GM18861 (cell line): ENCODE results near the gene NPY2R.

ENCODE experiments used
- ATAC-seq: cut with Tn5 transposase; IDR thresholded peaks from one replicate; pipeline ENCODE4 v1.9.1; 2021; ENCODE audit not compliant: unreplicated experiment

NPY2R gene

DNA sequence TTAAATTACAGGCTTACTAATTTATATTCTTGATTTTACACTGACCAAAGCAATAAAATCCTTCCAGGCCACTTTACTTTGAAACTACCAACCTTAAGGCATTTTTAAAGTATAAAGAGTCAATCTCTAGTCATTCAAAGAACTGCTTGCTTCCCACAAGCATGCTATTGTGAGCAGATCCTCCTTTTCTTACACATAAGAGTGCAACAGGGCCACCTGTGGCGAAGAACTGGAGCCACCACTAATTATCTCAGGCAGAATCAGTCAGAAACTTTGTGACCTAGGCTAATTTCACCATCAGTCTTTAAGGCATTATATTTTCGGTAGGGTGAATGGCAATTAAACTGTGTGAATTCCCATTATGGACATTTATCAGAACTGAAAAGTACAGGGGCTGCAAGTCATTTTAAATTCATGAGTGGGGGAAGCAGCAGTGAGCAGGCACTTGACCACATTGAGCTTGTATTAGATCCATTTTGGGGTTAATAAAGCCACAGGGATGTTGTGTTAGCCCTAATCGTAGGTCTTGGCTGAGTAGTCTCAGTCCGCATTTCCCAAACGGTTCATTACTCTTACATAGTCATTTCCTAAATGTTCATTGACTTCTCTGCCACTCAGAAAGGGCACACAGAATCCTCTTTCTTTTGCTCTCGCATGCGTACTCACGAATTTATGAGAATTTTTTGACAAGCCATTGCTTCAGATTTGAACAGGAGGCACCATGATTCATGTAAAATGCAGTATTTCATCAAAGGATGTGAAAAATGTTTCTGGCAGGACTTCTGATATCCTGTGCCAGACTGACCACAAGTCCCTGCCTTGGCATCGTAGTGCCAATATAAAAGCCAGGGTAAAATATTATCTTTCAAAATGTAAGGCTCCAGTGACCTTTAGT lies 39.8 kb downstream of the NPY2R start:
- ATAC-seq = no peak

DNA sequence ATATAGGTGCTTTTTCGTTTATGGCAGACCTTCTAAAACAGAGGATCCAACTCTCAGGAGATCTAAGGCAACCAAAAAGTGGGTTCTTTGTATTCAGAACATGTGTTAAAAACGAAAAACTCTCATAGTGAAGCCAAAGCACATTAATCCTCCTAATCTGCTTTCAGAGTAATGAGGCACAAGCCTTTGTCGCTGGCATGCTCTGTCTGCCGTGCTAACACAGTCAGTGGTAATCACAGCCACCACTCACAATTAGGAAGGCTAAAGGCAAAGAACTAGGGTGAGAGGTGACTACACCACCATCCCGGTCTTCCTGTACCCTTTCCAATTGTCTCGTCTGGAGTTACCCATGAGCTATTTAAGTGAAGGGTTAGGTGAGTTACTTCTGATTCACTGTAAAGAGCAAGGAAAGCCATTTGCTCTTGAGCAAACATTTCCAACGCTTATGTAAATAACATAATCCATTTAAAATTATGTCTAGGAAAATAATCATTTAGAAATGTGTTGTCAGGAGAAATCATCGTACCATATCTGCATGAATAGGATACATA lies 40.7 kb downstream of the NPY2R start:
- no peak for ATAC-seq

DNA sequence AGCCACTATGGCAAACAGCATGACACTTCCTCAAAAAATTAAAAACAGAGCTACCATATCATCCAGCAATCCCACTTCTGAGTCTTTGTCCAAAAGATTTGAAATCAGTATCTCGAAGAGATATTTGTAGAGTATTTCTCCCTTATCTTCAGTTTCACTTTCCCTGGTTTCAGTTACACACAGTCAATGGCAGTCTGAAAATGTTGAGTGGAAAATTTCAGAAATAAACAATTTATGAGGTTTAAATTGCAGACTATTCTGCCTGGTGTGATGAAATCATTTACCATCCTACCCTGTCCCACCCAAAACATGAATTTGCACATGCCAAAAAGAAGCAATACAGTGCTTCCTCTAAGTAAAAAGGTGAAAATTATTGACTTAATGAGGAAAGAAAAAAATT lies 43.9 kb downstream of the NPY2R start:
- ATAC-seq = no peak

DNA sequence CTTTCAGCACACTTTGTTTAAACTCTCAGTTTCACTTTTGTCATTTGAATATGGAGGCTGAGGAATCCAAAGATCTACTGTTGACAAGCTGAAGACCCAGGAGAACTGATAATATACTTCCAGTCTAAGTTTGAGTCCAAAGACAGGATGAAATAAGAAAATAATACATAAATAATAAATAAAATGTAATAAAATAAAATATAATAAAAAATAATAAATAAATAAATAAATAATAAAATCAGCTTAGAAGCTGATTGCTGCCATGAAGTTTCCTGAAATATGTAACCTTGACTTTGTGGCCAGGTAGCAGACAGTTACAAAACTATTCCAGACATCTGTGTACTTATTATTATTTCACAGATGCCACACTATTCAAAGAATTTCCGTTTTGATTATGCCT lies 55.0 kb downstream of the NPY2R start:
- no peak for ATAC-seq

DNA sequence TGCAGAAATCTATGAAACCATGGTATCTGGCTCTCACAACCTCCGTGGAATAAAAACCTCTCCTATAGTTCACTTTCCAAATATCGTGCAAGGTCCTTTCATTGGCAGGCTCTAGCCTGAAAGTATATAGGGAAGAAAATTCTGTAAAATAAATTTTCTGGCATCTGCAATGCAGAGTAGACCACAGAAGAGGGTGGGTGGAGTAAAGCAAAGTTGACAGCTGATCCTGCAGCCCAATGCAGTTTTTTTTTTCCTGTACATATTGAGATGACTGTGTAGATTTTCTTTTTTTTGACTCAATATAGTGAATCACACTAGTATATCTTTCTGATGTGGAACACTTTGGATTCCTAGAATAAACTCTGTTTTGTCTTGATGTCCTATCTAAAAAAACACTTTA lies 56.7 kb downstream of the NPY2R start:
- no peak for ATAC-seq
